ENCODE measurements around the gene KRT40.

Gene KRT40

DNA sequence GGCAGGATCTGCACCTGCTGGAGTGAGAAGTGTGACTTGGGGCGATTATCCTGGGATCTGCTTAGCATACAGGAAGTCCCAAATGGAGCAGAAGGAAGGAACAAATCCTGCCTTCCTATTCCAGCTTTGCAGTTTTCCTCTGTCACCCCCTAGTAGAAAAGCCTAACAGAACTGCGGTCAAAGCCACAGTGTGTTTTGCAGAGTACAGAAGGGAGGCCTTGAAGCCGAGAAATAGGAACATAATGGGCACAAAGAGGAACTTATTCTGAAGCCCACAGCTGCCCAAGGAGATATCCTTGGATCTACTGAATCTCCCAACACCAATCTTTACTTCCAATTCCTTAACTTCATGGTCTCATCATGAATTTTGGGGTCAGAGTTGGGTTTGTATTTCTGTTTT lies 34.4 kb upstream of the KRT40 start:
- TF ChIP-seq, protein P1, sequence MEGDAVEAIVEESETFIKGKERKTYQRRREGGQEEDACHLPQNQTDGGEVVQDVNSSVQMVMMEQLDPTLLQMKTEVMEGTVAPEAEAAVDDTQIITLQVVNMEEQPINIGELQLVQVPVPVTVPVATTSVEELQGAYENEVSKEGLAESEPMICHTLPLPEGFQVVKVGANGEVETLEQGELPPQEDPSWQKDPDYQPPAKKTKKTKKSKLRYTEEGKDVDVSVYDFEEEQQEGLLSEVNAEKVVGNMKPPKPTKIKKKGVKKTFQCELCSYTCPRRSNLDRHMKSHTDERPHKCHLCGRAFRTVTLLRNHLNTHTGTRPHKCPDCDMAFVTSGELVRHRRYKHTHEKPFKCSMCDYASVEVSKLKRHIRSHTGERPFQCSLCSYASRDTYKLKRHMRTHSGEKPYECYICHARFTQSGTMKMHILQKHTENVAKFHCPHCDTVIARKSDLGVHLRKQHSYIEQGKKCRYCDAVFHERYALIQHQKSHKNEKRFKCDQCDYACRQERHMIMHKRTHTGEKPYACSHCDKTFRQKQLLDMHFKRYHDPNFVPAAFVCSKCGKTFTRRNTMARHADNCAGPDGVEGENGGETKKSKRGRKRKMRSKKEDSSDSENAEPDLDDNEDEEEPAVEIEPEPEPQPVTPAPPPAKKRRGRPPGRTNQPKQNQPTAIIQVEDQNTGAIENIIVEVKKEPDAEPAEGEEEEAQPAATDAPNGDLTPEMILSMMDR (IDR thresholded peaks at IDR 0.05; ENCODE audit: control insufficient read depth, insufficient read depth, low read depth, low read length, missing control alignments): no peak
- no peak overlapping the region for H3K4me3 ChIP-seq (ENCODE audit: control insufficient read depth, low read depth, low read length)
- no peak for DNase-seq (ENCODE audit: low read depth)

DNA sequence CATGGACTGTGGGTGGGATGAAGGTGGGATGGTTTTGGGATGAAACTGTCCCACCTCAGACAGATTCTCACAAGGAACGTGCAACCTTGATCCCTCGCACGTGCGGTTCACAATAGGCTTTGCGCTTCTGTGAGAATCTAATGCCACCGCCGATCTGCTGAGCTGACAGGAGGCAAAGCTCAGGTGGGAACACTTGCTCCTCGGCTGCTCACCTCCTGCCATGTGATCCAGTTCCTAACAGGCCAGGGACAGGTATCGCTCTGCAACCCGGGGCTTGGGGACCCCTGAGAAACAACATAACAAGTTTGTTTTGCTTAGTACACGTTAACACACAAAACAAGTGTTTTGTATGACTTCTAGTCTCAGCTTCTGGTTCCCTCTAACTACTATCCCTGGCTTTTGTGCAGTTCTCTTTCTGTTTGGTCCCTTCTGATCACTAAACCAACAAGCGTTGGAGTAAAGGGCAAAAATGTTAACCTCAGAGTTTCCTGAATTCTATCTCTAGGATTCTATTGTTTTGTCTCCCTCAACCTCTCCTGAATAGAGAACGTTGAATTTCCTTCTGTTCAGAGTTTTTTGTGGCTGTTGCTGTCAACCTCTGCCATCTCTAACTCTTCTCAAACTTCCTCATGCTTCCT lies 32.6 kb upstream of the KRT40 start:
- no peak overlapping the region for H3K4me3 ChIP-seq (ENCODE audit: control insufficient read depth, low read depth, low read length)
- TF ChIP-seq, protein P1 (IDR thresholded peaks at IDR 0.05; ENCODE audit: control insufficient read depth, insufficient read depth, low read depth, low read length, missing control alignments): no peak
- no peak for DNase-seq (ENCODE audit: low read depth)

DNA sequence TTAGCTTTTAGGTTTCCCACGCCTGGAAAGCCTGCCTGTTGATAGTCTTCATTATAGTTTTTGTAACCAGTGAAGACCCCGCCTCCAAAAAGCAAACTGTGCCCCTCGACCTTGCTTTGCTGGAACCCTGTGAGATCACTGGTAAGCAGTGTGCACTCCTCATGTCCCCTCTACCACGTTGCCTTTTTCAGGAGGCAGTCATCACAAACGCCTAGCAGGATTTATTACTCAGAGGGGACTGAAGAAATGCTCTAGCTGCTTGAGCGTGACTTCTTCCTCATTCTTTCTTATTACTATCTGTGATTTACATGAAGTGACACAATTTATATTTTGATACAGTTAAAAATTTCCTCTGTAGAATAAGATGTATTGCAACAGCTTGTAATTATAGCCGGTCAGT lies 31.3 kb upstream of the KRT40 start:
- TF ChIP-seq, protein P1 (IDR thresholded peaks at IDR 0.05; ENCODE audit: control insufficient read depth, insufficient read depth, low read depth, low read length, missing control alignments): no peak
- no peak for DNase-seq (ENCODE audit: low read depth)
- no peak overlapping the region for H3K4me3 ChIP-seq (ENCODE audit: control insufficient read depth, low read depth, low read length)

DNA sequence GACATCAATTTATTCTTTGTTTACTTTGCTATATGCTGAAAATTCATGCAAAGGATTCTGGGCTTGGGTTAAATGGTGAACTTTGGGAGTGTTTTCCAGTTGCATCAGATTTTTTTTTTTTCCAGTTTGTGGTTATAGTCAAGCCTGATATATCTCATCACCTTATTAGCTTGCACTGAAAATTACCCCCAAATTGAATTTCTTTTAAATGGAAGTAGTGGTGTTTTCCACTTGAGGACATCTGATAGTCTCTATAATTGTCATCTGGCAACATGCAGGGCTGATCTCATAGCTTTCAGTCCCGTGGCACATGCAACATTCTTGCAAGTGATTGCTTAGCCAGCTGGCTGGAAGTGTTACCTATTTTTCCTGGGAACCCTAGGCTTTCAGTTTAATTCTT lies 29.5 kb upstream of the KRT40 start:
- DNase-seq (ENCODE audit: low read depth): peak; percentile 46
- TF ChIP-seq, protein P1 (IDR thresholded peaks at IDR 0.05; ENCODE audit: control insufficient read depth, insufficient read depth, low read depth, low read length, missing control alignments): no peak
- no peak overlapping the region for H3K4me3 ChIP-seq (ENCODE audit: control insufficient read depth, low read depth, low read length)

DNA sequence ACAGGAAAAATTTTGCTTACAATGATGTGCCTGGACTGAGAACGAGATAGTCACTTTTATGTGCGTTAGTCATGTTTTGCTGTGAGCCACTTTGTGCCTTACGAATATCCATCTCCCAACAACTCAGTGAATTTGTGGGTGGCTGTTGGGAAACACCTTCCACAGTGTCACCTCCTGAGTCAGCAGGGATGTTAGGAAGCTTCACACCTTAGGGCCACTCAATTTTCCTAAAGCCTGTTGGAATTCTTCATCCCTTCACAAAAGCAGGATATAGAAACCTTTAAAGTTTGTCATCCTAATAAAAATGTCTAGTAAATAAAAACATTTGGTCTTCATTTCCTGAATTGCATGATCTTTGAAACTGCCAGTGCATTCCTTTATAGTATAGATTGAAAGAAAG lies 29.1 kb upstream of the KRT40 start:
- H3K4me3 ChIP-seq (ENCODE audit: control insufficient read depth, low read depth, low read length): no peak overlapping the region
- DNase-seq (ENCODE audit: low read depth): peak; percentile 55
- TF ChIP-seq, protein P1 (IDR thresholded peaks at IDR 0.05; ENCODE audit: control insufficient read depth, insufficient read depth, low read depth, low read length, missing control alignments): no peak

DNA sequence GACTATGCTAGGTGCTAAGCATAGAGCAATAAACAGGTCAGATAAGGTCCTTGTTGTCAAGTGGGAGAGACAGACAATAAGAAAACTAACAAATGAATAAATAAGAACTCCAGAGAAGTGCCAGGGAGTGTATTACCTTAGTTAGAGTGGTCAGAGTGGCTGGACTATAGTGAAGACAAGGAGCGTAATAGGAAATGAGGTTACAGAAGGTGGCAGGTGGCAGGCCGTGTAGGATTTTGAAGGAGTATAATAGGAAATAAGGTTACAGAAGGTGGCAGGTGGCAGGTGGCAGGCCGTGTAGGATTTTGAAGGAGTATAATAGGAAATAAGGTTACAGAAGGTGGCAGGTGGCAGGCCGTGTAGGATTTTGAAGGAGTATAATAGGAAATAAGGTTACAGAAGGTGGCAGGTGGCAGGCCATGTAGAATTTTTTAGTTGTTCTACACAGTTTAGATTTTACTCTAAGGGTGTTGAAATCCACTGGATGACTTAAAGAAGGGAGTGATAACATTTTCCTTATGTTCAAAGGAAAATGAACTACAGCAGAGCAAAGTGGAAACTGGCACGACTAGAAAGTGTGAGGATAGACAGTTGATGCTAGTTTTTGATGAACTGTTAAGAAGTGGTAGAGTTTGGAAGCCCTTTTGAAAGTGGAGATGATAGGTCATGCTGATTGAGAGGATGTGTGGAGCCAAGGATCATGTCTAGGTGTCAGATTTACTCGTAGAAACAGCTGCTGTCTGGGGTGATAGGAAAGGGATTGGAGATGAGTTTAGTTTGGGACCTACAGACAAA lies 28.4 kb upstream of the KRT40 start:
- TF ChIP-seq, protein P1 (IDR thresholded peaks at IDR 0.05; ENCODE audit: control insufficient read depth, insufficient read depth, low read depth, low read length, missing control alignments): no peak
- no peak overlapping the region for H3K4me3 ChIP-seq (ENCODE audit: control insufficient read depth, low read depth, low read length)
- DNase-seq (ENCODE audit: low read depth): no peak

Data from AG09309 (cell line).